Esophagus squamous epithelium (tissue), 5 donors: ENCODE results near the gene TP53. TPM values are rescaled to one million over a fixed set of nuclear protein-coding genes. Genes with fewer than 3 reads are reported as not detected.

Experiments used
- DNase-seq: peaks from one replicate; lab custom pipeline; 2025; lab: John Stamatoyannopoulos, UW
- H3K27ac ChIP-seq, 4 donors: fragments of 200-600 bp; sonication (generic); one replicate each; pipeline ENCODE4 v1.5.1; 2016 to 2019; ENCODE audit warnings: mild to moderate bottlenecking in 1 of 4
- H3K27me3 ChIP-seq, 4 donors: fragments of 200-600 bp; sonication (generic); 1 replicate in 3 of 4; 2 replicates in 1 of 4; pipeline versions ENCODE4 v1.5.1 to v1.6.0; 2017 to 2021; ENCODE audit warnings: antibody characterized with exemption in 1 of 4
- H3K36me3 ChIP-seq, 3 donors: fragments of 200-600 bp; sonication (generic); one replicate each; pipeline ENCODE4 v1.5.1; 2016 to 2019
- H3K4me1 ChIP-seq, 3 donors: fragments of 200-600 bp; sonication (generic); one replicate each; pipeline ENCODE4 v1.5.1; 2017 to 2019
- H3K4me3 ChIP-seq, 4 donors: fragments of 200-600 bp; sonication (generic); 1 replicate in 3 of 4; 2 replicates in 1 of 4; pipeline ENCODE4 v1.5.1; 2016 to 2019; ENCODE audit warnings: mild to moderate bottlenecking in 2 of 4, moderate library complexity in 1 of 4
- H3K9me3 ChIP-seq, 3 donors: fragments of 200-600 bp; sonication (generic); one replicate each; pipeline ENCODE4 v1.5.1; 2016 to 2019
- CTCF ChIP-seq, 6 experiments: fragments of 450-650 bp in 4 of 6; fragments of 200-600 bp in 2 of 6; sonication (generic) in 2 of 6; IDR thresholded peaks; one replicate each; pipeline ENCODE4 v1.5.1; 2016 to 2019; ENCODE audit warnings: antibody characterized with exemption in 6 of 6, mild to moderate bottlenecking in 4 of 6, moderate library complexity in 4 of 6
- POLR2A ChIP-seq, 4 donors: fragments of 450-650 bp; IDR thresholded peaks; one replicate each; pipeline ENCODE4 v1.6.1; 2017; ENCODE audit warnings: antibody characterized with exemption in 4 of 4, mild to moderate bottlenecking in 4 of 4, moderate library complexity in 3 of 4
- WGBS, 2 donors: methylation state at CpG; one replicate each; pipeline ENCODE4 v1.1.5; 2018; 5-methylcytosine and 5-hydroxymethylcytosine counted together
- intact Hi-C: fragments of 100-400 bp; cut with DNase I; formaldehyde crosslinking; loops from one replicate; pipeline ENCODE4 v1.15.0; 2022
- total RNA-seq, 4 donors: library from RNA; depleted of rRNA; stranded (reverse); fragments of >200 nt; gene quantifications; one replicate each; pipeline ENCODE4 v1.1.0, GENCODE V29; 2016
- donor health status: DM: yes; HTN: yes; CAD: no.

TP53 gene
- total RNA-seq, 4 donors from 2014 or later, result 26.6 to 35.1 (median 33.9) TPM

GRCh38 chr17:7703584-7704479 is 16.5 kb upstream of the TP53 start:
- WGBS, 2 donors, result 34 to 40% methylated on average over 18 to 21 of the region's 24 CpGs
- TF ChIP-seq CTCF (IDR thresholded peaks at IDR 0.05), result no peak
- no peak for DNase-seq
- Histone ChIP-seq H3K4me1 (peaks cover 19 to 28% (median 20%) of the 10 kb centered on the region in 3 donors), H3K27me3 (peaks cover 0 to 67% (median 10%) of the 10 kb centered on the region in 4 donors), H3K27ac (no peak overlapping the region), H3K9me3 (no peaks in the 10 kb centered on the region), H3K36me3 (peaks cover 0 to 27% (median 7%) of the 10 kb centered on the region in 3 donors), H3K4me3 (peak overlapping the region in 2 of 4 donors; percentile 49 to 69)
- intact Hi-C loops, result no loop called here

GRCh38 chr17:7702776-7703175 is 15.5 kb upstream of the TP53 start:
- WGBS, 2 donors, result 70% methylated on average over 2 of the region's 13 CpGs; no CpG with 5 or more reads in 1 of the 2 donors
- Histone ChIP-seq H3K4me1 (peaks cover 19 to 28% (median 20%) of the 10 kb centered on the region in 3 donors), H3K36me3 (peaks cover 0 to 27% (median 7%) of the 10 kb centered on the region in 3 donors), H3K27me3 (peaks cover 0 to 56% (median 10%) of the 10 kb centered on the region in 4 donors), H3K4me3 (no peak overlapping the region), H3K27ac (no peak overlapping the region), H3K9me3 (no peaks in the 10 kb centered on the region)
- DNase-seq, result no peak
- intact Hi-C loops, result no loop called here
- TF ChIP-seq POLR2A (IDR thresholded peaks at IDR 0.05), result no peak
- TF ChIP-seq CTCF (IDR thresholded peaks at IDR 0.05), result no peak

GRCh38 chr17:7701681-7702080 is 14.4 kb upstream of the TP53 start:
- Histone ChIP-seq H3K36me3 (peaks cover 0 to 27% (median 7%) of the 10 kb centered on the region in 3 donors), H3K4me1 (peaks cover 19 to 28% (median 20%) of the 10 kb centered on the region in 3 donors), H3K27ac (no peak overlapping the region), H3K4me3 (no peak overlapping the region), H3K9me3 (no peaks in the 10 kb centered on the region), H3K27me3 (peaks cover 0 to 45% (median 10%) of the 10 kb centered on the region in 4 donors)
- DNase-seq, result no peak
- intact Hi-C loops, result no loop called here
- WGBS, 2 donors, result 83 to 90% methylated on average over 2 to 6 of the region's 14 CpGs
- TF ChIP-seq CTCF (IDR thresholded peaks at IDR 0.05) (no peak), POLR2A (IDR thresholded peaks at IDR 0.05) (no peak)

- no peak overlapping the region for H3K4me3 ChIP-seq
- no peak for DNase-seq
- peaks cover 16 to 21% (median 19%) of the 10 kb centered on the region in 3 donors for H3K4me1 ChIP-seq
- WGBS, 2 donors, result 92 to 95% methylated on average over 7 of the region's 7 CpGs
- no peak overlapping the region for H3K27ac ChIP-seq
- peaks cover 0 to 33% (median 9%) of the 10 kb centered on the region in 4 donors for H3K27me3 ChIP-seq
- H3K9me3 ChIP-seq, result no peaks in the 10 kb centered on the region
- H3K36me3 ChIP-seq, result peaks cover 0 to 33% (median 7%) of the 10 kb centered on the region in 3 donors
- no peak for TF ChIP-seq CTCF (IDR thresholded peaks at IDR 0.05)
- TF ChIP-seq POLR2A (IDR thresholded peaks at IDR 0.05), result no peak
- intact Hi-C loops, result no loop called here
These were observed 13.2 kb upstream of the TP53 start for GRCh38 chr17:7700510-7700909.
